Neural progenitor cell (in vitro differentiated cells): ENCODE data around the gene TTLL8. TPM values are rescaled to one million over a fixed set of nuclear protein-coding genes. Genes with fewer than 3 reads are reported as not detected.

Experiments used
- DNase-seq: peaks from one replicate; pipeline ENCODE4 v3.0.0-alpha.2; 2016; ENCODE audit warnings: low spot score
- H2AFZ ChIP-seq: fragments of 200-600 bp; sonication (generic); replicated peaks from 2 replicates; pipeline ENCODE4 v1.6.1; 2016; ENCODE audit warnings: antibody characterized with exemption
- H3F3A ChIP-seq: fragments of 200-600 bp; sonication (generic); 2 replicates; pipeline ENCODE4 v1.6.1; 2016; ENCODE audit warnings: antibody characterized with exemption, low read depth
- H3K27ac ChIP-seq: fragments of 200-600 bp; sonication (generic); 2 replicates; pipeline ENCODE4 v1.5.1; 2016; ENCODE audit warnings: mild to moderate bottlenecking
- H3K27me3 ChIP-seq: fragments of 200-600 bp; sonication (generic); 2 replicates; pipeline ENCODE4 v1.6.1; 2016; ENCODE audit warnings: mild to moderate bottlenecking, moderate library complexity
- H3K36me3 ChIP-seq: fragments of 200-600 bp; sonication (generic); 2 replicates; pipeline ENCODE4 v1.5.1; 2016
- H3K4me1 ChIP-seq: fragments of 200-600 bp; sonication (generic); 2 replicates; pipeline ENCODE4 v1.6.1; 2016; ENCODE audit warnings: mixed run types
- H3K4me2 ChIP-seq: fragments of 200-600 bp; sonication (generic); 2 replicates; pipeline ENCODE4 v1.6.1; 2016
- H3K4me3 ChIP-seq: fragments of 200-600 bp; sonication (generic); 2 replicates; pipeline ENCODE4 v1.5.1; 2016
- H3K79me2 ChIP-seq: fragments of 200-600 bp; sonication (generic); 2 replicates; pipeline ENCODE4 v1.6.1; 2016; ENCODE audit warnings: low read depth
- H3K9ac ChIP-seq: fragments of 200-600 bp; sonication (generic); 2 replicates; pipeline ENCODE4 v1.6.1; 2016
- H3K9me3 ChIP-seq: fragments of 200-600 bp; sonication (generic); 2 replicates; pipeline ENCODE4 v1.5.1; 2016; ENCODE audit warnings: low read depth
- H4K20me1 ChIP-seq: fragments of 200-600 bp; sonication (generic); 2 replicates; pipeline ENCODE4 v1.6.1; 2016; ENCODE audit warnings: low read depth
- H3K27ac Mint-ChIP-seq: 3 replicates; pipeline ENCODE4 v1.8.0; 2021; ENCODE audit warnings: mixed read lengths
- H3K27me3 Mint-ChIP-seq: 2 replicates; pipeline ENCODE4 v1.8.0; 2022; ENCODE audit warnings: low read depth, mild to moderate bottlenecking, inconsistent platforms, moderate library complexity, mixed read lengths; ENCODE audit not compliant: insufficient read depth
- H3K36me3 Mint-ChIP-seq: 3 replicates; pipeline ENCODE4 v1.8.0; 2021; ENCODE audit warnings: mixed read lengths
- H3K4me1 Mint-ChIP-seq: 3 replicates; pipeline ENCODE4 v1.8.0; 2021; ENCODE audit warnings: mixed read lengths
- H3K4me3 Mint-ChIP-seq: 3 replicates; pipeline ENCODE4 v1.8.0; 2021; ENCODE audit warnings: mild to moderate bottlenecking, moderate library complexity, mixed read lengths
- H3K9me3 Mint-ChIP-seq: 3 replicates; pipeline ENCODE4 v1.8.0; 2020; ENCODE audit warnings: mixed read lengths
- EZH2 ChIP-seq: fragments of 200-600 bp; sonication (generic); IDR thresholded peaks from 2 replicates; pipeline ENCODE4 v1.6.1; 2017; ENCODE audit warnings: antibody characterized with exemption, mild to moderate bottlenecking, moderate library complexity
- EZH2phosphoT487 ChIP-seq: fragments of 200-600 bp; sonication (generic); IDR thresholded peaks from 2 replicates; pipeline ENCODE4 v1.6.1; 2017; ENCODE audit warnings: antibody characterized with exemption
- total RNA-seq: library from RNA; depleted of rRNA; stranded (reverse); fragments of >200 nt; gene quantifications from 2 replicates; pipeline ENCODE4 v1.2.3, GENCODE V29; 2015; ENCODE audit warnings: low replicate concordance
- TF ChIP-seq, protein P1 (sequence below): fragments of 200-600 bp; sonication (generic); IDR thresholded peaks from 2 replicates; pipeline ENCODE4 v1.5.1; 2017; ENCODE audit warnings: antibody characterized with exemption, mild to moderate bottlenecking

The TTLL8 gene
- total RNA-seq, 1 donor from 2014 or later = not detected

DNA sequence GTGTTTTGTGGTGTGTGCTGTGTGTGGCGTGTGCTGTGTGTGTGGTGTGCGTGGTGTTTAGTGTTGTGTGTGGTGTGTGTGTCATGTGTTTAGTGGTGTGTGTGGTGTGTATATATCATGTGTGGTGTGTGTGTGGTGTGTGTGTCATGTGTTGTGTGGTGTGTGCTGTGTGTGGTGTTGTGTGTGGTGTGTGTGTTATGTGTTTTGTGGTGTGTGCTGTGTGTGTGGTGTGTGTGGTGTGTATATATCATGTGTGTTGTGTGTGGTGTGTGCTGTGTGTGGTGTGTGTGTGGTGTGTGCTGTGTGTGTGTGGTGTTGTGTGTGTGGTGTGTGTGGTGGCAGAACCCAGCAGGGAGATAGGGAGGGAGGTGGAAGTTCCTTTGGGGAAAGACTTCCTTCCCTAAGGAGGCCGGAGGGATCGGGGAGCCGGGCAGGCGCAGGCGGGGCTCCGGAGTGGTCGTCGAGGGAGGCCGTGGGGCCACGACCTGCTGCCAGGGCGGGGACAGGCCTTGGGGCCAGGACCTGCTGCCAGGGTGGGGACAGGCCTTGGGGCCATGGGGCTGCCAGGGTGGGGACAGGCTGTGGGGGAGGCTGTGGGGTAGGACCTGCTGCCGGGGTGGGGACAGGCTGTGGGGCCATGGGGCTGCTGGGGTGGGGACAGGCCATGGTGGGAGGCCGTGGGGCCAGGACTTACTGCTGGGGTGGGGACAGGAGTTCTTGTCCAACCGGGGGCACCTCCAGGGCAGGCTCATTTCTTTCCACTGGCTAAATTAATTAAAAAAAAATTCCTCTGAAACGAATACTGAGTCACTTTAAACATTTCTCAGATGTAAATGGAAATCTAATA lies 82.3 kb downstream of the TTLL8 start:
- H3K27ac Mint-ChIP-seq = peak overlapping the region; percentile 15
- Histone ChIP-seq H3K27ac (no peak overlapping the region), H3K36me3 (no peaks in the 10 kb centered on the region), H3F3A (peaks cover 12% of the 10 kb centered on the region), H3K4me3 (no peak overlapping the region), H3K9ac (no peak overlapping the region), H3K79me2 (no peaks in the 10 kb centered on the region), H4K20me1 (no peaks in the 10 kb centered on the region), H3K4me2 (no peak overlapping the region), H3K4me1 (peaks cover 10% of the 10 kb centered on the region), H3K9me3 (no peaks in the 10 kb centered on the region), H2AFZ (no peak overlapping the region), H3K27me3 (peaks cover 38% of the 10 kb centered on the region)
- H3K4me1 Mint-ChIP-seq = peaks cover 10% of the 10 kb centered on the region
- peak; percentile 52 for DNase-seq
- peaks cover under 1% of the 10 kb centered on the region for H3K36me3 Mint-ChIP-seq
- TF ChIP-seq EZH2 (no peak), EZH2phosphoT487 (no peak)
- TF ChIP-seq, protein P1, sequence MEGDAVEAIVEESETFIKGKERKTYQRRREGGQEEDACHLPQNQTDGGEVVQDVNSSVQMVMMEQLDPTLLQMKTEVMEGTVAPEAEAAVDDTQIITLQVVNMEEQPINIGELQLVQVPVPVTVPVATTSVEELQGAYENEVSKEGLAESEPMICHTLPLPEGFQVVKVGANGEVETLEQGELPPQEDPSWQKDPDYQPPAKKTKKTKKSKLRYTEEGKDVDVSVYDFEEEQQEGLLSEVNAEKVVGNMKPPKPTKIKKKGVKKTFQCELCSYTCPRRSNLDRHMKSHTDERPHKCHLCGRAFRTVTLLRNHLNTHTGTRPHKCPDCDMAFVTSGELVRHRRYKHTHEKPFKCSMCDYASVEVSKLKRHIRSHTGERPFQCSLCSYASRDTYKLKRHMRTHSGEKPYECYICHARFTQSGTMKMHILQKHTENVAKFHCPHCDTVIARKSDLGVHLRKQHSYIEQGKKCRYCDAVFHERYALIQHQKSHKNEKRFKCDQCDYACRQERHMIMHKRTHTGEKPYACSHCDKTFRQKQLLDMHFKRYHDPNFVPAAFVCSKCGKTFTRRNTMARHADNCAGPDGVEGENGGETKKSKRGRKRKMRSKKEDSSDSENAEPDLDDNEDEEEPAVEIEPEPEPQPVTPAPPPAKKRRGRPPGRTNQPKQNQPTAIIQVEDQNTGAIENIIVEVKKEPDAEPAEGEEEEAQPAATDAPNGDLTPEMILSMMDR = no peak
- peaks cover 5% of the 10 kb centered on the region for H3K27me3 Mint-ChIP-seq
- peaks cover 9% of the 10 kb centered on the region for H3K9me3 Mint-ChIP-seq
- H3K4me3 Mint-ChIP-seq = no peak overlapping the region

DNA sequence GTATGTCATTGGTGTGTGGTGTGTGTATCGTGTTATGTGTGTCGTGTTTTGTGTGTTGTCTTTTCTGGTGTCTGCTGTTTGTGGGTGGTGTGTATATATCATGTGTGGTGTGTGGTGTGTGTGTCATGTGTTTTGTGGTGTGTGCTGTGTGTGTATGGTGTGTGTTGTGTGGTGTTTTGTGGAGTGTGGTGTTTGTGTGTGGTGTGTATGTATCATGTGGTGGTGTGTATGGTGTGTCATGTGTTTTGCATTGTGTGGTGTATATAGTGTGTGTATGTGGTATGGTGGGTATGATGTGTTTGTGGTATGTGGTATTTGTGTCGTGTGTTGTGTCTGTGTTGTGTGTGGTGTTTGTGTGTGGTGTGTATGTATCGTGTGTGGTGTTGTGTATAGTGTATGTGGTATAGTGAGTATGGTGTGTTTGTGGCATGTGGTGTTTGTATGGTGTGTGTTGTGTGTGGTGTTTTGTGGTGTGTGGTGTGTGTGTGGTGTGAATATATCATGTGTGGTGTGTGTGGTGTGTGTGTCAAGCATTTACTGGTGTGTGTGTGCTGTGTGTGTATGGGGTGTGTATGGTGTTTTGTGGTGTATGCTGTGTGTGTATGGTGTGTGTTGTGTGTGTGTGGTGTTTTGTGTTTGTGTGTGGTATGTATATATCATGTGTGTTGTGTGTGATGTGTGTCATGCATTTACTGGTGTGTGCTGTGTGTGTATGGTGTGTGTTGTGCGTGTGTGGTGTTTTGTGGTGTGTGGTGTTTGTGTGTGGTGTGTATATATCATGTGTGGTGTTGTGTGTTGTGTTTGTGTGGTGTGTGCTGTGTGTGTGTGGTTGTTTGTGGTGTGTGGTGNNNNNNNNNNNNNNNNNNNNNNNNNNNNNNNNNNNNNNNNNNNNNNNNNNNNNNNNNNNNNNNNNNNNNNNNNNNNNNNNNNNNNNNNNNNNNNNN lies 84.8 kb downstream of the TTLL8 start:
- H3K27me3 ChIP-seq = peaks cover 42% of the 10 kb centered on the region
- peaks cover 2% of the 10 kb centered on the region for H3K36me3 Mint-ChIP-seq

More for the DNA sequence above, 84.8 kb downstream of the TTLL8 start:
- Histone ChIP-seq H3K27ac (no peak overlapping the region), H3K9ac (no peak overlapping the region), H3K79me2 (no peaks in the 10 kb centered on the region), H3K4me1 (peaks cover 10% of the 10 kb centered on the region), H3K9me3 (no peaks in the 10 kb centered on the region), H2AFZ (no peak overlapping the region), H3K4me2 (no peak overlapping the region), H3K36me3 (no peaks in the 10 kb centered on the region), H3F3A (peaks cover 17% of the 10 kb centered on the region), H3K4me3 (no peak overlapping the region), H4K20me1 (peaks cover 4% of the 10 kb centered on the region)
- no peak overlapping the region for H3K4me3 Mint-ChIP-seq
- peaks cover 14% of the 10 kb centered on the region for H3K27me3 Mint-ChIP-seq
- DNase-seq = no peak
- TF ChIP-seq EZH2phosphoT487 (no peak), EZH2 (no peak)
- TF ChIP-seq, protein P1 = no peak
- no peaks in the 10 kb centered on the region for H3K9me3 Mint-ChIP-seq
- H3K4me1 Mint-ChIP-seq = peaks cover 15% of the 10 kb centered on the region
- no peak overlapping the region for H3K27ac Mint-ChIP-seq
